Panc1 (cell line): Measurements from ENCODE around the gene RAB3D.
A peak's percentile ranks its signal among the peaks of the same experiment; 100 is the strongest.

Source experiments
- CTCF ChIP-seq: fragments of 450-650 bp; IDR thresholded peaks from 2 replicates; pipeline ENCODE4 v1.5.1; 2017; ENCODE audit warnings: mild to moderate bottlenecking
- POLR2AphosphoS5 ChIP-seq: IDR thresholded peaks from 2 replicates; pipeline ENCODE4 v1.6.1; 2012; ENCODE audit warnings: mild to moderate bottlenecking, low read depth, low read length, moderate library complexity
- REST ChIP-seq, 2 experiments: IDR thresholded peaks; 2 replicates each; pipeline ENCODE4 v1.6.1; 2011 to 2012; ENCODE audit warnings: low read depth in 2 of 2, control low read depth in 1 of 2, low read length in 1 of 2, mild to moderate bottlenecking in 1 of 2, moderate library complexity in 1 of 2; ENCODE audit not compliant: insufficient read depth in 1 of 2

- peak; percentile 49; the same call in 1 of the 2 replicates for TF ChIP-seq POLR2AphosphoS5
- TF ChIP-seq CTCF, result peak; percentile 97
- no peak for TF ChIP-seq REST (IDR thresholded peaks at IDR 0.05; ENCODE audit: insufficient read depth in 1 of 2, low read depth in 2 of 2, low read length in 1 of 2)
Observed at GRCh38 chr19:11293433-11294389, 45.7 kb downstream of the RAB3D start.
